ENCODE measurements around the gene GTF2A1L.

DNA sequence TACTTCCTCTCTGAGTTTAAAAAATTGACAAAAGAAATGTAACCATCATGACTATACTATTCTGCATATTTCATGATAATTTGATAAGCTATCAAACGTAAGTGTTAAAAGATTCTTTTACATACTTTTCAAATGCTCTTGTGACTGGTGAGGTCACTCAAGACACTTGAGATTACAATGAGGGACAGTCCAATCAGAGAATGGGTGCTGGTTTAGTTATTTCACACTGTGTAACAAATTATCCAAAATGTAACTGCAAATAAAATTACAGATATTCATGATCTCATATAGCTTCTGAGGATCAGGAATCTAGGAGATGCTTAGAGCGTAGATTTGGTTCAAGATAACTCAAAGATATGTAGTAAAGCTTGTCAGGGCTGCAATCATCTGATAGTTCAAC is 4.4 kb upstream of the GTF2A1L start:
- TF ChIP-seq, protein P1, sequence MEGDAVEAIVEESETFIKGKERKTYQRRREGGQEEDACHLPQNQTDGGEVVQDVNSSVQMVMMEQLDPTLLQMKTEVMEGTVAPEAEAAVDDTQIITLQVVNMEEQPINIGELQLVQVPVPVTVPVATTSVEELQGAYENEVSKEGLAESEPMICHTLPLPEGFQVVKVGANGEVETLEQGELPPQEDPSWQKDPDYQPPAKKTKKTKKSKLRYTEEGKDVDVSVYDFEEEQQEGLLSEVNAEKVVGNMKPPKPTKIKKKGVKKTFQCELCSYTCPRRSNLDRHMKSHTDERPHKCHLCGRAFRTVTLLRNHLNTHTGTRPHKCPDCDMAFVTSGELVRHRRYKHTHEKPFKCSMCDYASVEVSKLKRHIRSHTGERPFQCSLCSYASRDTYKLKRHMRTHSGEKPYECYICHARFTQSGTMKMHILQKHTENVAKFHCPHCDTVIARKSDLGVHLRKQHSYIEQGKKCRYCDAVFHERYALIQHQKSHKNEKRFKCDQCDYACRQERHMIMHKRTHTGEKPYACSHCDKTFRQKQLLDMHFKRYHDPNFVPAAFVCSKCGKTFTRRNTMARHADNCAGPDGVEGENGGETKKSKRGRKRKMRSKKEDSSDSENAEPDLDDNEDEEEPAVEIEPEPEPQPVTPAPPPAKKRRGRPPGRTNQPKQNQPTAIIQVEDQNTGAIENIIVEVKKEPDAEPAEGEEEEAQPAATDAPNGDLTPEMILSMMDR (IDR thresholded peaks at IDR 0.05 in 4 of 5, conservative IDR thresholded peaks at IDR 0.05 in 1 of 5), result no peak
- TF ChIP-seq POLR2A (IDR thresholded peaks at IDR 0.05), result no peak

Data from gastrocnemius medialis (tissue), 4 donors.